H1 (cell line): Measurements from ENCODE around the gene UROC1. TPM values are rescaled to one million over a fixed set of nuclear protein-coding genes. Genes with fewer than 3 reads are reported as not detected.

Experiments used
- CTCF ChIA-PET: fragments of 300-600 bp; sonication (Branson Sonifier 250); formaldehyde crosslinking; loops from one replicate; lab custom pipeline; 2021; ENCODE audit not compliant: partially characterized antibody; lab: Charles Lee
- POLR2A ChIA-PET: fragments of 300-600 bp; sonication (Branson Sonifier 250); formaldehyde crosslinking; loops from one replicate; lab custom pipeline; 2021; ENCODE audit warnings: inconsistent platforms; ENCODE audit not compliant: partially characterized antibody; lab: Charles Lee
- DNase-seq, 2 experiments: peaks; one replicate each; pipeline versions ENCODE4 v3.0.0 to v3.0.0-alpha.2; 2010 to 2022; ENCODE audit warnings: low spot score in 2 of 2, low read depth in 1 of 2, mixed read lengths in 1 of 2
- FAIRE-seq: peaks from 2 replicates; lab custom pipeline; 2011; peaks lifted over from hg19 to GRCh38; lab: Jason Lieb, UNC
- H2AFZ ChIP-seq: 2 replicates; pipeline ENCODE4 v1.8.1; 2012; ENCODE audit warnings: low read length, inconsistent platforms
- H2AK5ac ChIP-seq: 2 replicates; pipeline ENCODE4 v1.6.1; 2013; ENCODE audit warnings: low read depth, low read length
- H2BK120ac ChIP-seq: replicated peaks from 2 replicates; pipeline ENCODE3; 2013; ENCODE audit warnings: low read depth, low read length, inconsistent platforms
- H2BK12ac ChIP-seq: 2 replicates; pipeline ENCODE4 v1.6.1; 2013; ENCODE audit warnings: low read depth, low read length
- H2BK15ac ChIP-seq: 2 replicates; pipeline ENCODE4 v1.6.1; 2013; ENCODE audit warnings: low read length
- H2BK20ac ChIP-seq: 2 replicates; pipeline ENCODE4 v1.6.1; 2013; ENCODE audit warnings: low read length
- H2BK5ac ChIP-seq: 2 replicates; pipeline ENCODE4 v1.6.1; 2013; ENCODE audit warnings: low read depth, low read length
- H3K14ac ChIP-seq: 2 replicates; pipeline ENCODE4 v1.6.1; 2013; ENCODE audit warnings: inconsistent platforms; ENCODE audit not compliant: insufficient read length
- H3K18ac ChIP-seq: 2 replicates; pipeline ENCODE4 v1.6.1; 2013; ENCODE audit warnings: low read length; ENCODE audit errors: extremely low read depth
- H3K23ac ChIP-seq: 2 replicates; pipeline ENCODE4 v1.6.1; 2013; ENCODE audit warnings: inconsistent platforms; ENCODE audit not compliant: insufficient read length
- H3K23me2 ChIP-seq: 2 replicates; pipeline ENCODE4 v1.6.1; 2013; ENCODE audit warnings: low read depth, low read length
- H3K27ac ChIP-seq: 2 replicates; pipeline ENCODE4 v1.6.1; 2011; ENCODE audit warnings: low read depth, low read length, inconsistent platforms
- H3K27me3 ChIP-seq, 4 experiments: replicated peaks in 1 of 4; 1 replicate in 1 of 4; 2 replicates in 3 of 4; pipeline versions ENCODE4 v1.6.1 to v1.8.1; 2011 to 2013; ENCODE audit warnings: low read length in 3 of 4, mild to moderate bottlenecking in 3 of 4, inconsistent platforms in 2 of 4, mixed read lengths in 2 of 4, moderate library complexity in 1 of 4; ENCODE audit not compliant: control insufficient read depth in 3 of 4, insufficient read depth in 3 of 4; ENCODE audit errors: extremely low read depth in 1 of 4
- H3K36me3 ChIP-seq, 4 experiments: 2 replicates each; pipeline versions ENCODE4 v1.6.1 to v1.8.1; 2011 to 2013; ENCODE audit warnings: mild to moderate bottlenecking in 4 of 4, low read length in 3 of 4, moderate library complexity in 2 of 4, control low read depth in 1 of 4, inconsistent platforms in 1 of 4; ENCODE audit not compliant: insufficient read depth in 4 of 4, control insufficient read depth in 2 of 4
- H3K4ac ChIP-seq: replicated peaks from 2 replicates; pipeline ENCODE3; 2013; ENCODE audit warnings: low read length, low read depth, mixed read lengths, inconsistent platforms; ENCODE audit not compliant: insufficient read length
- H3K4me1 ChIP-seq, 4 experiments: replicated peaks in 1 of 4; 1 replicate in 1 of 4; 2 replicates in 3 of 4; pipeline versions ENCODE4 v1.6.1 to v1.8.1; 2011 to 2013; ENCODE audit warnings: low read length in 3 of 4, inconsistent platforms in 2 of 4, mixed read lengths in 1 of 4; ENCODE audit not compliant: insufficient read depth in 4 of 4, control insufficient read depth in 3 of 4
- H3K4me2 ChIP-seq, 2 experiments: 2 replicates each; pipeline versions ENCODE4 v1.6.1 to v1.8.1; 2011 to 2013; ENCODE audit warnings: low read depth in 2 of 2, low read length in 2 of 2, control low read depth in 1 of 2, inconsistent platforms in 1 of 2, mild to moderate bottlenecking in 1 of 2; ENCODE audit not compliant: insufficient read depth in 1 of 2
- H3K4me3 ChIP-seq, 4 experiments: fragments of 200-600, 300-600 bp in 1 of 4; sonication (generic), shearing (Covaris generic), sonication (Bioruptor Twin) in 1 of 4; 2 replicates each; pipeline versions ENCODE4 v1.5.1 to v1.8.1; 2011 to 2016; ENCODE audit warnings: low read length in 4 of 4, low read depth in 3 of 4, control low read depth in 2 of 4, inconsistent platforms in 2 of 4, mild to moderate bottlenecking in 2 of 4, mixed read lengths in 1 of 4, moderate library complexity in 1 of 4; ENCODE audit not compliant: insufficient read depth in 2 of 4; ENCODE audit errors: extremely low read depth in 1 of 4
- H3K56ac ChIP-seq: replicated peaks from 2 replicates; pipeline ENCODE3; 2013; ENCODE audit warnings: low read depth, mild to moderate bottlenecking, mixed read lengths, low read length, inconsistent platforms; ENCODE audit not compliant: insufficient read length
- H3K79me1 ChIP-seq: 2 replicates; pipeline ENCODE4 v1.6.1; 2013; ENCODE audit warnings: low read depth, low read length, control low read depth
- H3K79me2 ChIP-seq, 2 experiments: 2 replicates each; pipeline versions ENCODE4 v1.6.1 to v1.8.1; 2012 to 2013; ENCODE audit warnings: low read length in 2 of 2, mild to moderate bottlenecking in 2 of 2, inconsistent platforms in 1 of 2; ENCODE audit not compliant: insufficient read depth in 2 of 2, control insufficient read depth in 1 of 2
- H3K9ac ChIP-seq, 4 experiments: replicated peaks in 1 of 4; 1 replicate in 1 of 4; 2 replicates in 3 of 4; pipeline versions ENCODE4 v1.6.1 to v1.8.1; 2011 to 2013; ENCODE audit warnings: low read depth in 3 of 4, low read length in 3 of 4, control low read depth in 2 of 4, mild to moderate bottlenecking in 2 of 4, moderate library complexity in 2 of 4, inconsistent platforms in 1 of 4; ENCODE audit errors: extremely low read depth in 1 of 4
- H3K9me3 ChIP-seq, 2 experiments: 2 replicates each; pipeline versions ENCODE4 v1.6.1 to v1.8.1; 2012 to 2013; ENCODE audit warnings: mild to moderate bottlenecking in 2 of 2, moderate library complexity in 2 of 2, control low read depth in 1 of 2, inconsistent platforms in 1 of 2, low read depth in 1 of 2, low read length in 1 of 2, mixed read lengths in 1 of 2; ENCODE audit not compliant: insufficient read depth in 2 of 2
- H4K20me1 ChIP-seq, 2 experiments: replicated peaks in 1 of 2; 2 replicates each; pipeline versions ENCODE3 to v1.8.1; 2011 to 2013; ENCODE audit warnings: inconsistent platforms in 2 of 2, low read length in 2 of 2, mild to moderate bottlenecking in 1 of 2; ENCODE audit not compliant: insufficient read depth in 2 of 2, control insufficient read depth in 1 of 2
- H4K5ac ChIP-seq: 2 replicates; pipeline ENCODE4 v1.6.1; 2013; ENCODE audit warnings: low read length, low read depth, mixed read lengths, inconsistent platforms; ENCODE audit not compliant: insufficient read length
- H4K8ac ChIP-seq: 2 replicates; pipeline ENCODE4 v1.8.0; 2013; ENCODE audit warnings: mild to moderate bottlenecking, moderate library complexity, low read length, inconsistent platforms; ENCODE audit not compliant: insufficient read depth; ENCODE audit errors: extremely low read depth
- H4K91ac ChIP-seq: replicated peaks from 2 replicates; pipeline ENCODE3; 2013; ENCODE audit warnings: low read length, mixed read lengths, inconsistent platforms; ENCODE audit not compliant: insufficient read length
- BCL11A ChIP-seq, 2 experiments: IDR thresholded peaks; one replicate each; pipeline ENCODE4 v1.6.1; 2011; ENCODE audit warnings: low read depth in 2 of 2, low read length in 2 of 2, mild to moderate bottlenecking in 2 of 2
- BRCA1 ChIP-seq: IDR thresholded peaks from 2 replicates; pipeline ENCODE4 v1.6.1; 2012; ENCODE audit warnings: low read depth, low read length, improper control_type of control experiment
- CEBPB ChIP-seq: IDR thresholded peaks from 2 replicates; pipeline ENCODE4 v1.6.1; 2012; ENCODE audit warnings: low read depth, low read length
- EP300 ChIP-seq, 2 experiments: IDR thresholded peaks; 1 replicate in 1 of 2; 2 replicates in 1 of 2; pipeline ENCODE4 v1.6.1; 2011 to 2012; ENCODE audit warnings: low read depth in 2 of 2, low read length in 2 of 2, mild to moderate bottlenecking in 2 of 2, borderline replicate concordance in 1 of 2, inconsistent platforms in 1 of 2, moderate library complexity in 1 of 2
- HDAC2 ChIP-seq, 2 experiments: fragments of 300-600 bp in 1 of 2; sonication (generic) in 1 of 2; IDR thresholded peaks; 2 replicates each; pipeline ENCODE4 v1.6.1; 2011 to 2012; ENCODE audit warnings: low read depth in 2 of 2, low read length in 2 of 2, mild to moderate bottlenecking in 2 of 2, moderate library complexity in 2 of 2, borderline replicate concordance in 1 of 2, inconsistent platforms in 1 of 2
- HDAC6 ChIP-seq: IDR thresholded peaks from one replicate; pipeline ENCODE4 v1.7.1; 2012; ENCODE audit warnings: low read depth, mild to moderate bottlenecking, inconsistent platforms, low read length, moderate library complexity
- JUND ChIP-seq: IDR thresholded peaks from 2 replicates; pipeline ENCODE4 v1.6.1; 2011; ENCODE audit warnings: mild to moderate bottlenecking, improper control_type of control experiment, low read length
- RXRA ChIP-seq: IDR thresholded peaks from 2 replicates; pipeline ENCODE4 v1.6.1; 2011; ENCODE audit warnings: low read depth, mild to moderate bottlenecking, low read length, moderate library complexity; ENCODE audit not compliant: insufficient read depth
- SP4 ChIP-seq: IDR thresholded peaks from 2 replicates; pipeline ENCODE4 v1.6.1; 2012; ENCODE audit warnings: low read length, inconsistent platforms
- SRF ChIP-seq: IDR thresholded peaks from 2 replicates; pipeline ENCODE4 v1.6.1; 2011; ENCODE audit warnings: mild to moderate bottlenecking, low read depth, low read length, moderate library complexity
- ZNF274 ChIP-seq: IDR thresholded peaks from 2 replicates; pipeline ENCODE4 v1.7.0; 2012; ENCODE audit warnings: low read length, borderline replicate concordance; ENCODE audit errors: extremely low read depth
- WGBS, 2 experiments: shearing (Covaris generic) in 1 of 2; methylation state at CpG; one replicate each; pipeline versions ENCODE4 v1.1.6 to v1.1.7; 2013 to 2015; ENCODE audit warnings: low lambda C conversion rate in 2 of 2, mixed read lengths in 2 of 2, inconsistent platforms in 1 of 2, low coverage in 1 of 2, missing lambda C conversion rate in 1 of 2; ENCODE audit not compliant: insufficient replicate concordance in 2 of 2, insufficient coverage in 1 of 2, insufficient read length in 1 of 2; ENCODE audit errors: extremely low coverage in 1 of 2, missing lambda C conversion rate in 1 of 2; 5-methylcytosine and 5-hydroxymethylcytosine counted together
- polyA plus RNA-seq, 7 experiments: library from polyadenylated mRNA; depleted of rRNA in 3 of 7; stranded (reverse) in 5 of 7; unstranded in 2 of 7; fragments of >200 nt in 5 of 7; fragments of 200-250 nt in 2 of 7; gene quantifications; 1 replicate in 5 of 7; 2 replicates in 1 of 7; 4 replicates in 1 of 7; pipeline versions ENCODE4 v1.2.1 to v1.2.3, GENCODE V29; 2011 to 2013; ENCODE audit warnings: missing spikeins in 2 of 7, mixed read lengths in 2 of 7
- total RNA-seq: library from RNA; stranded (reverse); fragmentation: NEBNext Ultra II Directional; extraction: Animal tissue kit (Norgen Biotek cat#: 25700); gene quantifications from 2 replicates; pipeline ENCODE4 v1.2.1, GENCODE V29; 2021
- TF ChIP-seq, protein P1 (sequence below): IDR thresholded peaks from 2 replicates; pipeline ENCODE4 v1.6.1; 2012; ENCODE audit warnings: low read length, inconsistent platforms

The UROC1 gene
- total and polyA plus RNA-seq, 2 of the 8 experiments (the other 6 are each of a cell fraction or from before 2014, with no cell fraction given) = 0.03 TPM; not detected in 1

DNA sequence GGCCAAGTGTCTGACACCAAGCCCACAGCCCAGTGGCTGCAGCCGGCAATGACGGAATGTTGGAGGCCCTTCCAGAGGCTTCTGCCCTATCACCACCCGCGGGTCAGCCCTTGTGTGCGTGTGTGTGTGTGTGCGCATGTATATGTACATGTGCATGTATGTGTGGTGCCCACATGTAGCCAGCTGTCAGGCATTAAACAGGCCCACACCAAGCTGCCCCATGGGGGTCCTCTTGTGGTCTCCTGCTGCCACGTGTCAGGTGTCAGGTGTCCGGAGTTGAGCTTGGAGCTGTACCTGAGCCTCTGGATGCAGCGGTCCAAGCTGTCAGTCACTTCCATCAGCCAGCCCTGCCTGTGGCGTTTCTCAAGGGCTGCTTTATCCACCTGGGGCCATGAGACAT lies 13.9 kb downstream of the UROC1 start:
- no peak overlapping the region for H4K8ac ChIP-seq
- H2AFZ ChIP-seq = no peak overlapping the region
- no peaks in the 10 kb centered on the region; the same call in 1 of the 2 replicates for H3K79me1 ChIP-seq
- H3K9me3 ChIP-seq = no peaks in the 10 kb centered on the region
- CTCF ChIA-PET = interaction anchor here (0.7 to 1.6 kb wide), 6 partner anchors 8 to 27 kb away, joined by 3 to 9 read pairs (median 4); partner anchors contain the start of gene CHST13
- H3K4me1 ChIP-seq = peaks cover 0 to 19% (median 14%) of the 10 kb centered on the region in 4 experiments; a peak in 6 of 7 replicates
- no peak for FAIRE-seq
- peaks cover 2% of the 10 kb centered on the region; the same call in 1 of the 2 replicates for H3K23me2 ChIP-seq
- no peak overlapping the region for H3K23ac ChIP-seq
- H2AK5ac ChIP-seq = no peak overlapping the region
- H3K27me3 ChIP-seq = no peaks in the 10 kb centered on the region; a peak in 1 of 7 replicates
- no peaks in the 10 kb centered on the region; a peak in 1 of 8 replicates for H3K36me3 ChIP-seq
- H2BK15ac ChIP-seq = no peak overlapping the region
- no peak overlapping the region for H3K14ac ChIP-seq
- H2BK20ac ChIP-seq = no peak overlapping the region
- H4K91ac ChIP-seq = no peak overlapping the region
- 91% methylated on average over 10 of the region's 10 CpGs; no CpG with 5 or more reads in 1 of the 2 experiments for WGBS, 2 experiments
- DNase-seq = no peak
- no peak overlapping the region for H3K9ac ChIP-seq
- no peak overlapping the region for H3K18ac ChIP-seq
- no peak overlapping the region for H3K4me3 ChIP-seq
- no peak overlapping the region for H3K56ac ChIP-seq
- no peak overlapping the region for H2BK12ac ChIP-seq
- H4K5ac ChIP-seq = no peak overlapping the region
- peaks cover 0 to 3% of the 10 kb centered on the region in 2 experiments; a peak in 1 of 4 replicates for H3K79me2 ChIP-seq
- H3K27ac ChIP-seq = no peak overlapping the region
- no peak overlapping the region for H2BK5ac ChIP-seq
- H3K4ac ChIP-seq = no peak overlapping the region
- POLR2A ChIA-PET = no interaction called here
- peaks cover 0 to 6% of the 10 kb centered on the region in 2 experiments for H4K20me1 ChIP-seq
- H3K4me2 ChIP-seq = no peak overlapping the region
- H2BK120ac ChIP-seq = no peak overlapping the region
- TF ChIP-seq RXRA = no peak
- TF ChIP-seq HDAC2 (IDR thresholded peaks at IDR 0.05; ENCODE audit: borderline replicate concordance in 1 of 2, low read depth in 2 of 2, low read length in 2 of 2) = no peak
- TF ChIP-seq JUND = no peak
- no peak for TF ChIP-seq SP4
- TF ChIP-seq BRCA1 = no peak
- TF ChIP-seq BCL11A (IDR thresholded peaks at IDR 0.05; ENCODE audit: low read depth in 2 of 2, low read length in 2 of 2) = no peak
- TF ChIP-seq ZNF274 = no peak
- TF ChIP-seq, protein P1, sequence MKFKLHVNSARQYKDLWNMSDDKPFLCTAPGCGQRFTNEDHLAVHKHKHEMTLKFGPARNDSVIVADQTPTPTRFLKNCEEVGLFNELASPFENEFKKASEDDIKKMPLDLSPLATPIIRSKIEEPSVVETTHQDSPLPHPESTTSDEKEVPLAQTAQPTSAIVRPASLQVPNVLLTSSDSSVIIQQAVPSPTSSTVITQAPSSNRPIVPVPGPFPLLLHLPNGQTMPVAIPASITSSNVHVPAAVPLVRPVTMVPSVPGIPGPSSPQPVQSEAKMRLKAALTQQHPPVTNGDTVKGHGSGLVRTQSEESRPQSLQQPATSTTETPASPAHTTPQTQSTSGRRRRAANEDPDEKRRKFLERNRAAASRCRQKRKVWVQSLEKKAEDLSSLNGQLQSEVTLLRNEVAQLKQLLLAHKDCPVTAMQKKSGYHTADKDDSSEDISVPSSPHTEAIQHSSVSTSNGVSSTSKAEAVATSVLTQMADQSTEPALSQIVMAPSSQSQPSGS = no peak
- TF ChIP-seq EP300 (IDR thresholded peaks at IDR 0.05; ENCODE audit: borderline replicate concordance in 1 of 2, low read depth in 2 of 2, low read length in 2 of 2) = no peak
- TF ChIP-seq CEBPB = no peak
- TF ChIP-seq HDAC6 = no peak
- TF ChIP-seq SRF = no peak
